ENCODE data around the gene TPCN2. TPM values are rescaled to one million over a fixed set of nuclear protein-coding genes. Genes with fewer than 3 reads are reported as not detected.
"Not testable (repeated sequence)": the region's sequence is repeated elsewhere in the genome, so short reads cannot be mapped to it uniquely, and the experiment has no call there.

The TPCN2 gene
- polyA plus RNA-seq, 3 donors, result 5.7 to 16.4 (median 8.8) TPM

GRCh38 chr11:69142895-69143294, 94.2 kb downstream of the TPCN2 start:
- 94 to 97% (median 96%) methylated on average over 2 of the region's 2 CpGs for WGBS, 3 donors
- no peak overlapping the region for H3K27ac ChIP-seq (ENCODE audit: low read depth, low read length)

- no peak overlapping the region for H3K27ac ChIP-seq (ENCODE audit: low read depth, low read length)
- WGBS, 3 donors, result 69 to 79% (median 72%) methylated on average over 7 of the region's 7 CpGs
These were observed 95.8 kb downstream of the TPCN2 start for GRCh38 chr11:69144316-69145049.

- no peak overlapping the region for H3K27ac ChIP-seq (ENCODE audit: low read depth, low read length)
- WGBS, 3 donors, result 65 to 78% (median 75%) methylated on average over 4 of the region's 4 CpGs
These were observed 96.3 kb downstream of the TPCN2 start for GRCh38 chr11:69145050-69145380.

- H3K27ac ChIP-seq (ENCODE audit: low read depth, low read length), result no peak overlapping the region
- 95 to 98% (median 96%) methylated on average over 13 of the region's 13 CpGs for WGBS, 3 donors
These were observed 99.6 kb downstream of the TPCN2 start for GRCh38 chr11:69148377-69148762.

GRCh38 chr11:69148806-69149205, 100.1 kb downstream of the TPCN2 start:
- WGBS, 3 donors, result 89 to 92% (median 91%) methylated on average over 9 of the region's 9 CpGs
- H3K27ac ChIP-seq (ENCODE audit: low read depth, low read length), result no peak overlapping the region

GRCh38 chr11:69149338-69150045, 100.8 kb downstream of the TPCN2 start:
- WGBS, 3 donors, result 92 to 94% (median 92%) methylated on average over 11 of the region's 11 CpGs
- not testable (repeated sequence) for H3K27ac ChIP-seq (ENCODE audit: low read depth, low read length)

- WGBS, 3 donors, result 90 to 93% (median 90%) methylated on average over 3 of the region's 3 CpGs
- no peak overlapping the region for H3K27ac ChIP-seq (ENCODE audit: low read depth, low read length)
These were observed 101.4 kb downstream of the TPCN2 start for GRCh38 chr11:69150175-69150574.

GRCh38 chr11:69151836-69152235, 103.1 kb downstream of the TPCN2 start:
- 68 to 76% (median 71%) methylated on average over 10 of the region's 10 CpGs for WGBS, 3 donors
- no peak overlapping the region for H3K27ac ChIP-seq (ENCODE audit: low read depth, low read length)

- H3K27ac ChIP-seq (ENCODE audit: low read depth, low read length), result no peak overlapping the region
- 42 to 83% (median 79%) methylated on average over 23 of the region's 23 CpGs for WGBS, 3 donors
These were observed 104.1 kb downstream of the TPCN2 start for GRCh38 chr11:69152733-69153421.

- 66 to 83% (median 72%) methylated on average over 7 of the region's 7 CpGs for WGBS, 3 donors
- H3K27ac ChIP-seq (ENCODE audit: low read depth, low read length), result no peak overlapping the region
These were observed 104.9 kb downstream of the TPCN2 start for GRCh38 chr11:69153661-69154060.

GRCh38 chr11:69154211-69154913, 105.6 kb downstream of the TPCN2 start:
- WGBS, 3 donors, result 92 to 94% (median 92%) methylated on average over 21 of the region's 21 CpGs
- H3K27ac ChIP-seq (ENCODE audit: low read depth, low read length), result no peak overlapping the region

GRCh38 chr11:69154938-69155301, 106.2 kb downstream of the TPCN2 start:
- WGBS, 3 donors, result 86 to 94% (median 90%) methylated on average over 9 to 10 of the region's 10 CpGs
- H3K27ac ChIP-seq (ENCODE audit: low read depth, low read length), result no peak overlapping the region

GRCh38 chr11:69155302-69156234, 106.8 kb downstream of the TPCN2 start, which contains the start of gene SMIM38:
Gene SMIM38 (plus strand): TSS chr11:69155935. CDS start chr11:69157847, 1,912 bp downstream.
- WGBS, 3 donors, result 67 to 72% (median 71%) methylated on average over 32 of the region's 32 CpGs
- H3K27ac ChIP-seq (ENCODE audit: low read depth, low read length), result no peak within 1 kb of the TSS

GRCh38 chr11:69156235-69156639, 107.5 kb downstream of the TPCN2 start:
- WGBS, 3 donors, result 72 to 88% (median 78%) methylated on average over 13 of the region's 13 CpGs
- no peak overlapping the region for H3K27ac ChIP-seq (ENCODE audit: low read depth, low read length)

- 78 to 85% (median 79%) methylated on average over 14 to 15 of the region's 15 CpGs for WGBS, 3 donors
- no peak overlapping the region for H3K27ac ChIP-seq (ENCODE audit: low read depth, low read length)
These were observed 108.0 kb downstream of the TPCN2 start for GRCh38 chr11:69156673-69157155.

- 19 to 41% (median 28%) methylated on average over 44 of the region's 44 CpGs for WGBS, 3 donors
- H3K27ac ChIP-seq (ENCODE audit: low read depth, low read length), result no peak overlapping the region
These were observed 108.6 kb downstream of the TPCN2 start for GRCh38 chr11:69157156-69157821.

- 93 to 96% (median 94%) methylated on average over 15 of the region's 15 CpGs for WGBS, 3 donors
- H3K27ac ChIP-seq (ENCODE audit: low read depth, low read length), result no peak overlapping the region
These were observed 109.1 kb downstream of the TPCN2 start for GRCh38 chr11:69157822-69158231.

Data from adipose tissue (tissue), 3 donors.